Kidney tubule cell (primary cell): Measurements from ENCODE around the gene SPNS1.

ENCODE experiments used
- DNase-seq: peaks from one replicate; pipeline ENCODE4 v3.0.0-alpha.2; 2018; ENCODE audit warnings: low spot score

The SPNS1 gene

DNA sequence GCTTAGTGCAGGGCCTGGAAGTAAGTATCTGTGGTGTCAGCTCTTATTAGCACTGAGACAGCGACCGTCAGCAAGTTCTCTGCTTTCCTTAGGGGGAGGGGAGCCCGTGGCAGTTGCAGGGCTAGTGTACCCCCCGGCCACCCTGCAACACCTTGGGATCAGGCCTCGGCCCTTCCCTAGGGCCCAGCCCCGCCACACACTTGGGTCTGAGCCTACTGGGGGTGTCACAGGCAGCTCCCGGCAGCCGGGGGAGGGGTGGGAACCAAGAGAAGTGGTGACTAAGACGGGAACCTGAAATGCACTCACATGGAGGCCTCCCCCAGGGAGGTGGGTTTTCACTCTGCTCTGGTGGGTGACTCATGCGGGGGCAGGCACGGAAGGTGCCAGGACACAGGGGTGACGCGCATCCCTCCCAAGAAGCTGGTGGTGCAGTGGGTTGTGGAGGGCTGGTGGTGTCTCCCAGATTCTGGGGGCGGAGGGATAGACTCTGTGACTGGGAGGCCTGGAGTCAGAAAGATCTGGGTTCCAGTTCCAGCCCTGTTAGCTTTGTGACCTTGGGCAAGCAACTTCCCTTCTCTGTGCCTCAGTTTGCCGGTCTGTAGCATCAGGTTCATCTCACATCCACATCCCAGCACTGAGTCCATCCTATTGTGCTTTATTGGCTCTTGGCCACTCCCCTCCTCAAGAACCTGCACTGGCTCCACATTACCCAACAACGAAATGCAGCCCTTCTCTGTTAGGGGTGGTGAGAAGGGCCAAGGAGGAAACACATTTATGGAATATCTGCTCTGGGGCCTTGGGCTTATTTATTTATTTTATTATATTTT is 54.8 kb downstream of the SPNS1 start:
- peak; percentile 93 for DNase-seq

GRCh38 chr16:29030086-29030840 is 55.7 kb downstream of the SPNS1 start:
- no peak for DNase-seq
